BJ (cell line): Measurements from ENCODE around the gene MFSD11. TPM values are rescaled to one million over a fixed set of nuclear protein-coding genes. Genes with fewer than 3 reads are reported as not detected.
"Not testable (repeated sequence)": the region's sequence is repeated elsewhere in the genome, so short reads cannot be mapped to it uniquely, and the experiment has no call there.

Source experiments
- CTCF ChIA-PET: fragments of 350-600 bp; formaldehyde crosslinking; extraction: SDS; loops from one replicate; lab custom pipeline; 2021; ENCODE audit warnings: antibody characterized with exemption, inconsistent platforms; lab: Yijun Ruan, JAX
- POLR2A ChIA-PET: fragments of 300-600 bp; sonication (Branson Sonifier 250); formaldehyde crosslinking; extraction: SDS; loops from one replicate; lab custom pipeline; 2021; ENCODE audit warnings: antibody characterized with exemption; lab: Charles Lee
- DNase-seq: peaks from one replicate; pipeline ENCODE4 v3.0.0-alpha.2; 2011; ENCODE audit warnings: low read depth
- H3K27me3 ChIP-seq: 2 replicates; pipeline ENCODE4 v1.6.0; 2011; ENCODE audit warnings: low read length; ENCODE audit not compliant: control insufficient read depth, insufficient read depth
- H3K36me3 ChIP-seq: 2 replicates; pipeline ENCODE4 v1.5.1; 2011; ENCODE audit warnings: low read length; ENCODE audit not compliant: control insufficient read depth, insufficient read depth
- H3K4me3 ChIP-seq: 2 replicates; pipeline ENCODE4 v1.5.1; 2011; ENCODE audit warnings: low read depth, mild to moderate bottlenecking, control low read depth, low read length
- polyA plus RNA-seq: library from polyadenylated mRNA; depleted of rRNA; stranded (reverse); fragments of >200 nt; gene quantifications from 2 replicates; pipeline ENCODE4 v1.2.3, GENCODE V29; 2011
- TF ChIP-seq, protein P1 (sequence below): IDR thresholded peaks from 2 replicates; pipeline ENCODE4 v1.5.1; 2011; ENCODE audit warnings: low read depth, mild to moderate bottlenecking, control low read depth, inconsistent platforms, low read length, moderate library complexity; ENCODE audit not compliant: insufficient read depth

Gene MFSD11
- polyA plus RNA-seq, 1 experiment, result 18.6 TPM

- DNase-seq, result no peak
- ChIA-PET CTCF (interaction anchor here (0.6 kb wide), 1 partner anchor 76 kb away, joined by 3 read pairs; no protein-coding TSS in a partner anchor), POLR2A (no interaction called here)
- H3K27me3 ChIP-seq, result no peaks in the 10 kb centered on the region
- no peak overlapping the region for H3K4me3 ChIP-seq
- TF ChIP-seq, protein P1, sequence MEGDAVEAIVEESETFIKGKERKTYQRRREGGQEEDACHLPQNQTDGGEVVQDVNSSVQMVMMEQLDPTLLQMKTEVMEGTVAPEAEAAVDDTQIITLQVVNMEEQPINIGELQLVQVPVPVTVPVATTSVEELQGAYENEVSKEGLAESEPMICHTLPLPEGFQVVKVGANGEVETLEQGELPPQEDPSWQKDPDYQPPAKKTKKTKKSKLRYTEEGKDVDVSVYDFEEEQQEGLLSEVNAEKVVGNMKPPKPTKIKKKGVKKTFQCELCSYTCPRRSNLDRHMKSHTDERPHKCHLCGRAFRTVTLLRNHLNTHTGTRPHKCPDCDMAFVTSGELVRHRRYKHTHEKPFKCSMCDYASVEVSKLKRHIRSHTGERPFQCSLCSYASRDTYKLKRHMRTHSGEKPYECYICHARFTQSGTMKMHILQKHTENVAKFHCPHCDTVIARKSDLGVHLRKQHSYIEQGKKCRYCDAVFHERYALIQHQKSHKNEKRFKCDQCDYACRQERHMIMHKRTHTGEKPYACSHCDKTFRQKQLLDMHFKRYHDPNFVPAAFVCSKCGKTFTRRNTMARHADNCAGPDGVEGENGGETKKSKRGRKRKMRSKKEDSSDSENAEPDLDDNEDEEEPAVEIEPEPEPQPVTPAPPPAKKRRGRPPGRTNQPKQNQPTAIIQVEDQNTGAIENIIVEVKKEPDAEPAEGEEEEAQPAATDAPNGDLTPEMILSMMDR, result no peak
- peaks cover 4% of the 10 kb centered on the region for H3K36me3 ChIP-seq
Observed at GRCh38 chr17:76740329-76741118, 2.6 kb downstream of the MFSD11 start.

DNA sequence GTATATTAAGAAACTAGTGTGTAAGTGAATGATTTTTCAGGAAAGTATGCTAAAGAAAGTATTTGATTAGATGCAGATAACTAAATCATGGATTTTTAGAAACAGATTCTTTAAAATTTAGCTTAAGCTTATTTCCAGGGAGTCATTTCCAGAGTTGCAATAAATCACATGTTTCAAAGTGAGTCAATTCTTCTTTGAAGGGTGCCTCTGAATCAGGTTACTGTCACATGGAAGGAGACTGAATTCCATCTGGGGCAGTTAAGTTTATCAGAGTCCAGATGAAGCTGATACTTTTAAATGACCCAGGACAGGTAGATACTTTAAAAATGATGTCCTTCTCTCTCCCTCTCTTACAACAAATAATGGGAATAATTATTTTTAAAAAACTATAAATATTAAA, 5.0 kb downstream of the MFSD11 start:
- H3K27me3 ChIP-seq, result no peaks in the 10 kb centered on the region
- DNase-seq, result no peak
- peaks cover 4% of the 10 kb centered on the region for H3K36me3 ChIP-seq
- CTCF ChIA-PET, result interaction anchor here (1.1 kb wide), 1 partner anchor 313 kb away, joined by 5 read pairs; no protein-coding TSS in a partner anchor
- TF ChIP-seq, protein P1, result no peak
- no peak overlapping the region for H3K4me3 ChIP-seq
- POLR2A ChIA-PET, result no interaction called here

GRCh38 chr17:76744747-76745146, 6.8 kb downstream of the MFSD11 start:
- Histone ChIP-seq H3K27me3 (no peaks in the 10 kb centered on the region), H3K36me3 (peaks cover 4% of the 10 kb centered on the region), H3K4me3 (no peak overlapping the region)
- CTCF ChIA-PET, result no interaction called here
- DNase-seq, result no peak
- POLR2A ChIA-PET, result no interaction called here
- TF ChIP-seq, protein P1, result no peak

DNA sequence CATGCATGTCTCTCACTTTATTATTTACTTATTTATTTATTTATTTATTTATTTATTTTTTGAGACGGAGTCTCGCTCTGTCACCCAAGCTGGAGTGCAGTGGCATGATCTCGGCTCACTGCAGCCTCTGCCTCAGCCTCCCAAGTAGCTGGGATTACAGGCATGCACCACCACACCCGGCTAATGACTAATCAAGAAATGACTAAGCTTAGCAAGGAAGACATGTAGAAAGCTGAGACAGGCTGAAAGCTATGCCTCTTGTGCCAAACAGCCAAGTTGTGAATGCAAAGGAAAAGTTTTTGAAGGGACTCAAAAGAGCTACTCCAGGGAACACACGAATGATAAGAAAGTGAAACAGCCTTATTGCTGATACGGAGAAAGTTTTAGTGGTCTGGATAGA, 7.9 kb downstream of the MFSD11 start:
- H3K4me3 ChIP-seq, H3K27me3 ChIP-seq, POLR2A ChIA-PET, DNase-seq, H3K36me3 ChIP-seq: not testable (repeated sequence)
- CTCF ChIA-PET, result interaction anchor here (1.1 kb wide), 1 partner anchor 9 kb away, joined by 3 read pairs; no protein-coding TSS in a partner anchor

DNA sequence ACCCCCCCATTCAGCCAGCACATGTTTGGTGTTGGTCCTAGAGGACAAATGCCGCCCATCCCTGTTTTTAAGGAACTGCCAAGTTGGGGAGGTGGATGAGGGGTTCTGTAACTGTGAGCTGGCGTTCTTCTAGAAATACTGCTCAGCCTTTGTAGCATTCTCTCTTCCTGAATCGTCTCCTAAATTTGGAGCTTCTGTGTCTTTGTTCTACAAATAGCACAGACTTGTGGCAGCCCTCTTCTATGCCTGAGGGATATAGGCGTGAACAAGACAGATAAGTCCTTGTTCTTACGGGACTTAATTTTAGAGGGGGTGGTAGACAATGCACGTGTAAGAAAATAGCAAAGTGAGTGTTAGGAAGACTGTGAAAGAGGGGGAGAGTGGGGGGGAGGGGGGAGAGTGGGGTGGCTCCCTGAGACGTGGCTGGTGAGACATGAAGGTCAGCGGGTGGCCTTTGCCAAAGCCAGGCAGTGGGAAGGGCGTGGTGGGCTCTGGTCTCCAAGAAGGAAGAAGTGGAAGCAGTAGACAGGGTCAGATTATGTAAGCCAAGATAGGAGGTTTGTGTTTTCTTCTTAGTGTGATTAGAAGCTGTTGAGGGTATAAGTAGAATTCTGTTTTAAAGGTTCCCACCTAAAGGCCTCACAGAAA, 9.9 kb downstream of the MFSD11 start:
- ChIA-PET CTCF (interaction anchor here (1.0 to 1.2 kb wide), 2 partner anchors 11 to 13 kb away, joined by 3 read pairs; no protein-coding TSS in a partner anchor), POLR2A (no interaction called here)
- Histone ChIP-seq H3K4me3 (no peak overlapping the region), H3K27me3 (no peaks in the 10 kb centered on the region), H3K36me3 (peaks cover 4% of the 10 kb centered on the region)
- TF ChIP-seq, protein P1, result no peak
- no peak for DNase-seq
